Stimulated activated CD4-positive, alpha-beta T cell treated with anti-CD3 and anti-CD28 coated beads, Interleukin-12 subunit alpha, Interleukin-12 subunit beta, amount 100 ng/mL, for 48 hours (primary cell): ENCODE results near the gene NRG4.
"Not testable (repeated sequence)": the region's sequence is repeated elsewhere in the genome, so short reads cannot be mapped to it uniquely, and the experiment has no call there.

Experiments
- DNase-seq, 3 donors: peaks; one replicate each; pipeline ENCODE4 v3.0.0-alpha.2; 2020; ENCODE audit warnings: low read depth in 2 of 3, low spot score in 1 of 3

The NRG4 gene

DNA sequence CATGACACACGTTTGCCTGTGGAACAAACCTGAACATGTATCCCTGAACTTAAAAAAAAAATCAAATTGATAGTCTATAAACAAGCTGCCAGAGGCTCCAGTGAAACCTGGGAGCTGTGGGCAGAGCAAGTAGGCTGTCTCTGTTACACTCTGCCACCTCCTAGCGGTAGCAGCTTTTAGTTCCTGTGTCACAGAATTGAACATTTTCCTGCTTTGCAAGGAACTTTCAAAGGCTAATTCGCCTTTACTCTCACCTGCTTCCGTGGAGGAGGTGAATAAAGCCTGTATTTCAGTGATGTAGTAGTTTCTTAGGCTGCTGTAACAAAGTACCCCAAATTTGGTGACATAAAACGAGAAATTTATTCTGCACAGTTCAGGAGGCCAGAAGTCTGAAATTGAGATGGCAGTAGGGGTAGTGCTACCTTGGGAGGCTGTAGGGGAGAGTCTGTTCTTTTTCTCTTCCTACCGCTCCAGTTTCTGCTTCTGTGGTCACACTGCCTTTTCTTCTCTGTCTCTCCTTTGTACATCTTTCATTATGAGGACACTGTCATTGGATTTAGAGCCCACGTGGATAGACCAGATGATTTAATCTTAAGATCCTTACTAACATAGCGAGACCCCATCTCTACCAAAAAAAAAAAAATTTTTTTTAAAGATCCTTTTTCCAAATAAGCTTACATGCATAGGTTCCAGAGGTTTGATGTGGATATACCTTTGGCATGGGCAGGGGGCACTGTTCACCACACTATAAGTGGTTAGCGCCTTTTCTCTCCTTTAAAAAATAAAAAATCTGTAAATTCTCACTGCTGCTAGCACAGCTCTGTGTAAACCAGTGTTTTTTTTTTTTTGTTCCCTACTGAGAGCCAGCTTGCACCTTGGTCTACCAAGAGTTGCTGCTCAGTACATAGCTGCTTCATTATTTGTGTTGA, 83.3 kb downstream of the NRG4 start:
- no peak for DNase-seq

DNA sequence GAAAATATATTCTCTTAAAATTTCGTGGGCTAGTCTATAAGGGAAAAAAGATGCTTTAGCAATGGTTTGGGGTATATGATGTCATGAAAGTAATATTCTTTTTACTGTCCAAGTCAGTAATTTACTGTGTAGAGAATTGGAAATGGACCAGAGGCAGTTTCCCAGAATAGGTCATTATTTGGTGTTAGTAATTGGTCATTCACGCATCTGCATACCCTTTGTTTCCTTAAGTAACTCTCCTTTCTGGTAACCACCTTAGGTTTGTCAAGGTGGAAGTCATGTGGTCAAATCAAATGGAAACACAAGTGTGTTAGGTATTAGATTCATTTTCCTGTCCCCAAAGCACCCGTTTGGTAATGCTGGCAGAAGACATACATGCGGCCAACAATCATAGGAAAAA, 84.6 kb downstream of the NRG4 start:
- no peak for DNase-seq

GRCh38 chr15:75926931-75927330, 85.3 kb downstream of the NRG4 start:
- DNase-seq, result no peak

DNA sequence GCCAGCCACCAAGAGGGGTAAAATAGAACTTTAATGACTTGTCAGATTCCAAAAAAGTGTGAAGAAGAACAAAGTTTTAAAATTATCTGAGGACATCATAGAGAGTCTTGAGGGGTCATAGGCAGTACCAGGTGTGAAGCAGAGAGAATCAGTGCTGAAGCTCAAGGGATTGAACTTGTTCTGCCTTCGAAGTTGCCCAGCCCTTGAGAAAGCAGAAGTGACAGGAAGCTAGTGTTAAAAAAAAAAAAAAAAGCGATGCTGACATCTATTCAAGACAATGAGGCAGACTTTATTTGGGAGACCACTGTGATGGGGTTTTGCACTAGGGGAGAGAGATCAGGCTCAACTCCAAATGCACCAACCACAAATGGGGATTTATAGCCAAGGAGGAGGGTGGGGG, 86.8 kb downstream of the NRG4 start:
- DNase-seq, result no peak

DNA sequence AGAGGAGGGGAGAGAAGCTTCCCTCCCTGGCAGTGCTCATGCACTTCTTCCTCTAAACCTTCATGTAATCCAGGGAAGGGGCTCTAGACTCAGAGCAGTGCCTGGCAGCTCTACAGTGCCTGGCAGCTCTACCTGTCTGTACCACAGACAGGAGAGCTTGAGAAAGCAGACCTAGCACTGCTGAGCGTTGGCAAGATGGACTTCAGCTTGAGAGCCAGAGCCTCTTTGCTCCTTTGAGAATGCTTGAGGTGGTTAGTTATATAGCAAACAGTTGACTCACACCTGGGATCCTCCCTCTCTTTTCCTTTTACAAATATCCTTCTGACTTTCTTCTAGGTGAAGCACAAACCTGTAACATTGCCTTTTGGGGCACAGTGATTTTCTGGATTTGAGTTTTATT, 87.6 kb downstream of the NRG4 start:
- DNase-seq, result no peak

DNA sequence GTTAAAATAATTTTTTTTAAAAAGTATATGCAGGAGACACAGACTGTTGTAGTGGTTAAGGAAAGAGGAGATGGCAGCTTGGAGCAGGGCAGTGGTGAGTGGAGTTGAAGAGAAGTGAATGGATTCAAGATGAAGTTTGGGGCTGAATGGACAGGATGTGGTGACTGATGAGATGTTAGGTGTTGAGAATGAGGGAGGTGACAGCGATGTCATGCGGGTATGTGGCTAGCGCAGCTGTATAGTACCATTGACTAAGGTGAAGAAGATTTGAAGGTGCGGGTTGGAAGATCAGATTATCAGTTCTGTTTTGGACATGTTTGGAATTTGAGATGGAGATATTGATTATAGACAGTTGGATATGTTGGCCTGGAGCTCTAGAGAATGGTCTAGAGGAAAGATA, 88.5 kb downstream of the NRG4 start:
- DNase-seq, result no peak

- no peak for DNase-seq
These were observed 90.2 kb downstream of the NRG4 start for GRCh38 chr15:75921732-75922703.

GRCh38 chr15:75920079-75920478, 92.1 kb downstream of the NRG4 start:
- DNase-seq, result no peak

DNA sequence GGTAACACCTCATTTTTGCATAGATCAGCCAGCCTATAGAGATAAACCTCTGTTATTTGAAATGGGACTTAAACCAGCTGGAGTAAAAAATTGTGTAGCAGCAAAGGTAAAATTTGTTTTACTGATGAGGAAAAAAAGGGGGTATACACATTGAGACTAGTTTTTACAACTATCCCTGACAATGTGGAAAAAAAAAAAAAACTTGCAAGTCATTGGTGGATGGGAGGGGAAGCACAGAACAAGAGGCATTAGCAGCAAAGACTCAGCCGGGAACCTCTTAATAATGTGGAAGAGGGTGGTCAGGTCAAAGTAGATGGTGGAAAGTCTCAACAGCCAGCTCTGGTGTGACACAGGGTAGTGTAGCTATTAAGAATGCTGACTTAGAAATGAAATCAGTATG, 94.1 kb downstream of the NRG4 start:
- DNase-seq, result no peak

DNA sequence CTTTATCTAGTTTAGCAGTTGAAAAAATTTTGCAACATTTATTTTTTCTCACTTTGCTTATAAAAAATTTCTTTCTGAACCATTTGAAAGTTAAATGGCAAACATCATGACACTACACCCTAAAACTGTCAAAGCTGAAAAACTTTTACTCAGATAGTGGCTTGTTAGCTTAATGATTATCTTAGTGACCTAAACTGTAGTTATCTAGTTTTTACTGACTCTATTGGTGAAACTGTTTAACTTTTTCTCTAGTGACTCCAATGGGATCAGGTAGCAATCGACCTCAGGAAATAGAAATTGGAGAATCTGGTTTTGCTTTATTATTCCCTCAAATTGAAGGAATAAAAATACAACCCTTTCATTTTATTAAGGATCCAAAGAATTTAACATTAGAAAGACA, 95.2 kb downstream of the NRG4 start:
- DNase-seq, result no peak

GRCh38 chr15:75910355-75910754, 101.9 kb downstream of the NRG4 start:
- not testable (repeated sequence) for DNase-seq

GRCh38 chr15:75905231-75905630, 107.0 kb downstream of the NRG4 start:
- DNase-seq, result no peak

DNA sequence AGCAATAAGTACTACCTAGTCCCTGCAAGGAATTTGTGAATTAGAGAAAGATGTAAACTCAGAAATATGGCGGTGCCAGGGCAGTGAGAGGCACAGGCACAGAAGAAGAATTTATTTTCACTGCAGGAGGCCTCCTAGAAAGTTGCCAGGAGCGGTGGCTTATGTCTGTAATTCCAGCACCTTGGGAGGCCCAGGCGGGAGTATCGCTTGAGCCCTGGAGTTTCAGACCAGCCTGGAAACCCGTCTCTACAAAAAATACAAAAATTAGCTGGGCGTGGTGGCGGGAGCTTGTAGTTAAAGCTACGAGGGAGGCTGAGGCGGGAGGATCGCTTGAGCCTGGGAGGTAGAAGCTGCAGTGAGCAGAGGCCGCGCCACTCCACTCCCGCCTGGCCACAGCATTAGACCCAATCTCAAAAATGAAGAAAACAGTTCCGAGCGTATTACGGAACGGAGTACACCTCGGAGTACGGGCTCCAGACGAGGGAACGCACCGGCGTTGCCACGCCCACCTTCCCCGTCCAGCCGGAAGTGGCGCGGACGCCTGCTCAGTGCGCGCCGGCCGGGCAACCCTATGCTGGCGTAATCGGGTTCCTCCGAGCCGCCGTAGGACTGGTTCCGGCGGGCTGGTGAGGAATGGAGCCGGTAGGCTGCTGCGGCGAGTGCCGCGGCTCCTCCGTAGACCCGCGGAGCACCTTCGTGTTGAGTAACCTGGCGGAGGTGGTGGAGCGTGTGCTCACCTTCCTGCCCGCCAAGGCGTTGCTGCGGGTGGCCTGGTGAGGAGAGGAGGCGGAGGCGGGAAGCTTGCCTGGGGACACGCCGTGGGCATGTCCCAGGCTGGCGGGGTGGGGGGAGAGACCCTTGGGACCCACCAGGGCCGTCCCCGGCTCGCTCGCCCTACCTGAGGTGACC, 108.6 kb downstream of the NRG4 start, which contains the start of gene FBXO22:
TSS of gene FBXO22 (plus strand) at position 548 of the 909 bp plus-strand sequence. CDS start at position 634, 86 bp downstream.
- peak; percentile 82 to 90 (median 90) for DNase-seq

GRCh38 chr15:75902129-75902557, 110.1 kb downstream of the NRG4 start:
- no peak for DNase-seq

DNA sequence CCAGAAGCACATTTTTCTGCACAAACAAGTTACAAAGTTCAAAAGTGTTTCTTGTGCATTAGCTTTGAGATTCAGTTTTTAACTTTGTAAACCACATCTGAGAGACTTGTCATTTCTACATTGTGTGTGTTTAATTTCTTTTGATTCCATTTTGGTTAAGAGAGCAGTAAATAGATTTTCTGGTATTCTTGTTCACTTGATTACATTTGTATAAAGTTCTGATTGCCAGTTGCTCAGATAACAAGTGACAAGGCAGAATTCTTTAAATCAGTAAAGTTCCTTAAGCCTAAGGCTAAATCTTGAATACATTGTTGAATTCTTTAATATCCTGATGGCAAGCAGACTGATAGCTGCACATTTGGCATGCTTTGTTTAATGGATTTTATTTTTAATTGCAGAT, 111.6 kb downstream of the NRG4 start:
- DNase-seq, result no peak

DNA sequence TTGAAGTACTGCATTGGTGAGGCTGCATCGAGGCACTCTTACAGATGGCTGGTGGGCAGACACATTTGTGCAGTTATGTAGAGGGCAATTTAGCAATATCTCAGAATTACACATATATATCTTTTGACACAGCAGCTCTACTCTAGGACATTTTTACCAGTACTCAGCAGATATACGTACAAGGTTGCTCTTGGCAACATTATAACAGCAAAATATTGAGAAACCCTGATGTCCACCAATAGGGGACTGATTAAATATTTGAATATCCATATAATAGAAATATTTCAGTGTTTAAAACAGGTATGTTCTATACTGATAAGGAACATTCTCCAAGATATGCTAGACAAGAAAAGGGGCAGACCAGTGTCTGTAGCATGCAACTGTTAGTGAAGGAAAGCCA, 116.5 kb downstream of the NRG4 start:
- DNase-seq, result no peak

DNA sequence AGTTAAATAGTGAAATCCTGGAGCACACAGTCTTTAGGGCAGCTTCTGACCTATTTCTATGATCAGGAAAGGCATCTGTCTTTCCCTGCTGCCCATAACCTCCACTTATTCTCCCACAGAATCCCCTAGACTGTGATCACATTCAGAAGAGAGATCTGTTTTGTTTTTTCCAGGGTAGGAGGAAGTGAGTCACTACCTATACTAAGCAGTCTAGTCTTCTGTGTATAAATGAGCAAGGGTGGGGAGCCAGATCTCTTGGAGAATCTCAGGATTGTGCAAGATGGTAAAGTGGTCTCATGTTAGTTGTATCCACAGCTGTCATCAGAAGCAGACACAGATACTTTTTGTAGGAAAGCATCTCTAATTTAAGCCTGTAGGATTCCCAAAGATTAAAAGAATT, 120.3 kb downstream of the NRG4 start:
- no peak for DNase-seq
